ENCODE data around the gene ZMYND19. TPM values are rescaled to one million over a fixed set of nuclear protein-coding genes. Genes with fewer than 3 reads are reported as not detected.
A peak's percentile ranks its signal among the peaks of the same experiment; 100 is the strongest.
"Not testable (repeated sequence)": the region's sequence is repeated elsewhere in the genome, so short reads cannot be mapped to it uniquely, and the experiment has no call there.

The ZMYND19 gene
- total RNA-seq, 1 donor from 2014 or later: 71.9 TPM

GRCh38 chr9:137540536-137540935 is 49.8 kb downstream of the ZMYND19 start:
- Mint-ChIP-seq H3K4me1 (peaks cover 10% of the 10 kb centered on the region), H3K4me3 (no peak overlapping the region), H3K9me3 (no peaks in the 10 kb centered on the region), H3K36me3 (ENCODE audit: low read depth) (no peaks in the 10 kb centered on the region), H3K27ac (ENCODE audit: unreplicated experiment) (no peak overlapping the region), H3K27me3 (ENCODE audit: low read depth) (no peaks in the 10 kb centered on the region)
- no peak for DNase-seq (ENCODE audit: low read depth, low spot score)
- TF ChIP-seq, protein P1, sequence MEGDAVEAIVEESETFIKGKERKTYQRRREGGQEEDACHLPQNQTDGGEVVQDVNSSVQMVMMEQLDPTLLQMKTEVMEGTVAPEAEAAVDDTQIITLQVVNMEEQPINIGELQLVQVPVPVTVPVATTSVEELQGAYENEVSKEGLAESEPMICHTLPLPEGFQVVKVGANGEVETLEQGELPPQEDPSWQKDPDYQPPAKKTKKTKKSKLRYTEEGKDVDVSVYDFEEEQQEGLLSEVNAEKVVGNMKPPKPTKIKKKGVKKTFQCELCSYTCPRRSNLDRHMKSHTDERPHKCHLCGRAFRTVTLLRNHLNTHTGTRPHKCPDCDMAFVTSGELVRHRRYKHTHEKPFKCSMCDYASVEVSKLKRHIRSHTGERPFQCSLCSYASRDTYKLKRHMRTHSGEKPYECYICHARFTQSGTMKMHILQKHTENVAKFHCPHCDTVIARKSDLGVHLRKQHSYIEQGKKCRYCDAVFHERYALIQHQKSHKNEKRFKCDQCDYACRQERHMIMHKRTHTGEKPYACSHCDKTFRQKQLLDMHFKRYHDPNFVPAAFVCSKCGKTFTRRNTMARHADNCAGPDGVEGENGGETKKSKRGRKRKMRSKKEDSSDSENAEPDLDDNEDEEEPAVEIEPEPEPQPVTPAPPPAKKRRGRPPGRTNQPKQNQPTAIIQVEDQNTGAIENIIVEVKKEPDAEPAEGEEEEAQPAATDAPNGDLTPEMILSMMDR (conservative IDR thresholded peaks at IDR 0.05): no peak

- Mint-ChIP-seq H3K27ac (ENCODE audit: unreplicated experiment) (no peak overlapping the region), H3K9me3 (peaks cover 2% of the 10 kb centered on the region), H3K4me3 (no peak overlapping the region), H3K4me1 (peaks cover 17% of the 10 kb centered on the region), H3K36me3 (ENCODE audit: low read depth) (no peaks in the 10 kb centered on the region), H3K27me3 (ENCODE audit: low read depth) (no peaks in the 10 kb centered on the region)
- no peak for DNase-seq (ENCODE audit: low read depth, low spot score)
- TF ChIP-seq, protein P1 (conservative IDR thresholded peaks at IDR 0.05): no peak
These were observed 52.3 kb downstream of the ZMYND19 start for GRCh38 chr9:137538058-137538457.

DNA sequence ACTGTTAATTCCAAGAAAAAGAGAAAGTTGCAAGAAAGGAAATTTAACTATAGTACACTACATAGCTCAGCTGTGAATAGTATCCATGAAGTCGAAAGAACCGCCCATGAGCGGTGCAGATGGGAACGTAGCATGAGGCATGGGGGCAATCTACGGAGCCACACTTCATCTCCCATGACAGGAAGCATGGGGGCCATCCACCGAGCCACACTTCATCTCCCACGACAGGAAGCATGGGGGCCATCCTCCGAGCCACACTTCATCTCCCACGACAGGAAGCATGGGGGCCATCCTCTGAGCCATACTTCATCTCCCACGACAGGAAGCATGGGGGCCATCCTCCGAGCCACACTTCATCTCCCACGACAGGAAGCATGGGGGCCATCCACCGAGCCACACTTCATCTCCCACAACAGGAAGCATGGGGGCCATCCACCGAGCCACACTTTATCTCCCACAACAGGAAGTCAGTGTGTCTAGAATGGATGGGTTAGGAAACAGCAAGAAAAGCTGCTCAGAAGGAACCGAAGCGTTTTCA is 53.6 kb downstream of the ZMYND19 start:
- not testable (repeated sequence) for H3K27ac Mint-ChIP-seq (ENCODE audit: unreplicated experiment); DNase-seq (ENCODE audit: low read depth, low spot score); H3K36me3 Mint-ChIP-seq (ENCODE audit: low read depth); H3K27me3 Mint-ChIP-seq (ENCODE audit: low read depth); H3K9me3 Mint-ChIP-seq; H3K4me3 Mint-ChIP-seq
- H3K4me1 Mint-ChIP-seq: peaks cover 13% of the 10 kb centered on the region

- H3K9me3 Mint-ChIP-seq: peaks cover 2% of the 10 kb centered on the region
- no peak overlapping the region for H3K4me3 Mint-ChIP-seq
- no peak for DNase-seq (ENCODE audit: low read depth, low spot score)
- TF ChIP-seq, protein P1 (conservative IDR thresholded peaks at IDR 0.05): peak; percentile 4
- H3K36me3 Mint-ChIP-seq (ENCODE audit: low read depth): no peaks in the 10 kb centered on the region
- no peak overlapping the region for H3K27ac Mint-ChIP-seq (ENCODE audit: unreplicated experiment)
- no peaks in the 10 kb centered on the region for H3K27me3 Mint-ChIP-seq (ENCODE audit: low read depth)
- peaks cover 7% of the 10 kb centered on the region for H3K4me1 Mint-ChIP-seq
These were observed 55.2 kb downstream of the ZMYND19 start for GRCh38 chr9:137535120-137535428.

DNA sequence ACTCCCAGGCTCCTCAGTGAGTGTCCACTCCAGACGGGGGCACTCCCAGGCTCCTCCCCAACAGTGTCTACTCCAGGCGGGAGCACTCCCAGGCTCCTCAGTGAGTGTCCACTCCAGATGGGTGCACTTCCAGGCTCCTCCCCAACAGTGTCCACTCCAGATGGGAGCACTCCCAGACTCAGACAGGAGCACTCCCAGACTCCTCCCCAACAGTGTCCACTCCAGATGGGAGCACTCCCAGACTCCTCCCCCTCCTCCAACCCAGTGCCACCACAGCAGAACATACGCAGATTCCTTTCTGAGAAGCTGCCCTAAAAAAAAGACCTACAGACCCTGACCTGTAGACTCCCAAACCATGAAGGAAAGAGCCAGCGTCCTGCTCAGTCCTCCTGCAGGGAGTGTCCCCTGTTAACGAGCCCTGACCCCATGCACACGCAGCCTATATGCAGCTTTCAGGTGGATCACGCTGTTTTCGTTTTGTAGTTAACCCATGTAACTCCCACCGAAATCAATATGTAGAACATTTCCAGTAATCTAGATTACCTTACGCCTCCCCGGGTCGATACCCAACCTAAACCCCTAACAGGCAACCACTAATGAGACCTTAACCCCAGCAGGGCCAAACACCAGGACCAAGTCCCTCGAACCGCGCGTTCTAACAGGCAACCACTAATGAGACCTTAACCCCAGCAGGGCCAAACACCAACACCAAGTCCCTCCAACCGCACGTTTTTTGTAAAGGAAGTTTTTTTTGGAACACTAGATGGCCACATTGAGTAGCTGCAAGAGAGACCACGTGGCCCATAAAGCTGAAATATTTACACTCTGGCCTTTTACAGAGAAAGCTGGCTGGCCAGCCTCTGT is 55.8 kb downstream of the ZMYND19 start:
- H3K4me1 Mint-ChIP-seq: peaks cover 7% of the 10 kb centered on the region
- peaks cover 2% of the 10 kb centered on the region for H3K9me3 Mint-ChIP-seq
- peak overlapping the region; percentile 2 for H3K27ac Mint-ChIP-seq (ENCODE audit: unreplicated experiment)
- no peak for DNase-seq (ENCODE audit: low read depth, low spot score)
- H3K36me3 Mint-ChIP-seq (ENCODE audit: low read depth): no peaks in the 10 kb centered on the region
- no peaks in the 10 kb centered on the region for H3K27me3 Mint-ChIP-seq (ENCODE audit: low read depth)
- H3K4me3 Mint-ChIP-seq: no peak overlapping the region
- TF ChIP-seq, protein P1 (conservative IDR thresholded peaks at IDR 0.05): peak; percentile 71

- H3K27me3 Mint-ChIP-seq (ENCODE audit: low read depth); H3K36me3 Mint-ChIP-seq (ENCODE audit: low read depth); H3K4me3 Mint-ChIP-seq; DNase-seq (ENCODE audit: low read depth, low spot score); H3K27ac Mint-ChIP-seq (ENCODE audit: unreplicated experiment); H3K4me1 Mint-ChIP-seq; H3K9me3 Mint-ChIP-seq: not testable (repeated sequence)
These were observed 57.3 kb downstream of the ZMYND19 start for GRCh38 chr9:137532891-137533468.

Other genes with a start within 250 kb of the ZMYND19 start
- gene EXD3, start 167.3 kb downstream of the ZMYND19 start, total RNA-seq: 15.1 and 17.6 TPM in 2 replicates
- 0.89 and 0.98 TPM in 2 replicates for gene NOXA1, start 167.1 kb downstream of the ZMYND19 start, total RNA-seq
- gene ENTPD8, start 149.2 kb downstream of the ZMYND19 start, total RNA-seq: 0.12 and 0.14 TPM in 2 replicates
- 64.4 and 65.3 TPM in 2 replicates for gene NSMF, start 131.2 kb downstream of the ZMYND19 start, total RNA-seq
- 1.8 and 2.2 TPM in 2 replicates for gene PNPLA7, start 40.1 kb downstream of the ZMYND19 start, total RNA-seq
- gene MRPL41, start 38.6 kb downstream of the ZMYND19 start, total RNA-seq: 40.9 and 42.0 TPM in 2 replicates
- gene DPH7, start 11.6 kb downstream of the ZMYND19 start, total RNA-seq: 59.0 and 63.0 TPM in 2 replicates
- gene ARRDC1, start 15.2 kb upstream of the ZMYND19 start, total RNA-seq: 18.1 and 20.1 TPM in 2 replicates
- 163 and 167 TPM in 2 replicates for gene EHMT1, start 28.5 kb upstream of the ZMYND19 start, total RNA-seq

Measured in neural crest cell (in vitro differentiated cells).